Neural cell (in vitro differentiated cells): ENCODE results near the gene HDAC9.

Experiments
- CTCF ChIP-seq: fragments of 450-650 bp; IDR thresholded peaks from 2 replicates; pipeline ENCODE4 v1.5.1; 2014; ENCODE audit warnings: antibody characterized with exemption, mild to moderate bottlenecking, moderate library complexity; ENCODE audit not compliant: poor library complexity, severe bottlenecking
- EZH2 ChIP-seq: fragments of 200-600, 300-800 bp; shearing (Covaris generic), sonication (generic); IDR thresholded peaks from 2 replicates; pipeline ENCODE4 v1.6.1; 2014; ENCODE audit warnings: antibody characterized with exemption, low read length, borderline replicate concordance, mild to moderate bottlenecking; ENCODE audit not compliant: insufficient read depth, poor library complexity, severe bottlenecking
- MXI1 ChIP-seq: fragments of 450-650 bp; conservative IDR thresholded peaks from 2 replicates; pipeline ENCODE4 v1.6.1; 2014; ENCODE audit warnings: antibody characterized with exemption, mild to moderate bottlenecking; ENCODE audit not compliant: poor library complexity, severe bottlenecking
- POLR2AphosphoS5 ChIP-seq: IDR thresholded peaks from 2 replicates; pipeline ENCODE4 v1.6.1; 2012
- RAD21 ChIP-seq: fragments of 450-650 bp; conservative IDR thresholded peaks from 2 replicates; pipeline ENCODE4 v1.6.1; 2014; ENCODE audit warnings: antibody characterized with exemption, mild to moderate bottlenecking, moderate library complexity
- REST ChIP-seq: IDR thresholded peaks from 2 replicates; pipeline ENCODE4 v1.6.1; 2012; ENCODE audit warnings: borderline replicate concordance

GRCh38 chr7:18467011-18467410 lies 28.5 kb upstream of the HDAC9 start:
- TF ChIP-seq CTCF (no peak), RAD21 (no peak), EZH2 (no peak), POLR2AphosphoS5 (no peak), MXI1 (no peak), REST (no peak)
